Activated T-cell treated with anti-CD3 and anti-CD28 coated beads, Interleukin-2, amount 50 U/mL, for 1 hour (primary cell): Measurements from ENCODE around the gene CDK18.
"Not testable (repeated sequence)": the region's sequence is repeated elsewhere in the genome, so short reads cannot be mapped to it uniquely, and the experiment has no call there.

Source experiments
- DNase-seq: peaks from one replicate; pipeline ENCODE4 v3.0.0-alpha.2; 2020

Gene CDK18

GRCh38 chr1:205481629-205482151 is 22.8 kb upstream of the CDK18 start:
- DNase-seq = peak; percentile 35

- not testable (repeated sequence) for DNase-seq
Measured at GRCh38 chr1:205482587-205482986, 21.9 kb upstream of the CDK18 start.

GRCh38 chr1:205483372-205483771 is 21.1 kb upstream of the CDK18 start:
- DNase-seq = no peak

- DNase-seq = peak; percentile 67
Measured at GRCh38 chr1:205484985-205485967, 19.2 kb upstream of the CDK18 start.

GRCh38 chr1:205486258-205486657 is 18.2 kb upstream of the CDK18 start:
- DNase-seq = no peak

- DNase-seq = peak; percentile 49
Measured at GRCh38 chr1:205488074-205488723, 16.3 kb upstream of the CDK18 start.

- no peak for DNase-seq
Measured at GRCh38 chr1:205491794-205492193, 12.7 kb upstream of the CDK18 start.

GRCh38 chr1:205492201-205492667 is 12.2 kb upstream of the CDK18 start:
- DNase-seq = no peak

GRCh38 chr1:205492774-205493173 is 11.7 kb upstream of the CDK18 start:
- no peak for DNase-seq

- DNase-seq = no peak
Measured at GRCh38 chr1:205493241-205494085, 11.0 kb upstream of the CDK18 start.

- DNase-seq = no peak
Measured at GRCh38 chr1:205494115-205494514, 10.4 kb upstream of the CDK18 start.

- no peak for DNase-seq
Measured at GRCh38 chr1:205495237-205495823, 9.1 kb upstream of the CDK18 start.

GRCh38 chr1:205496661-205497060 is 7.8 kb upstream of the CDK18 start:
- no peak for DNase-seq

GRCh38 chr1:205497351-205497750 is 7.1 kb upstream of the CDK18 start:
- no peak for DNase-seq

- DNase-seq = no peak
Measured at GRCh38 chr1:205499789-205500188, 4.7 kb upstream of the CDK18 start.

GRCh38 chr1:205500240-205501233 is 3.9 kb upstream of the CDK18 start:
- no peak for DNase-seq

GRCh38 chr1:205502111-205502810 is 2.2 kb upstream of the CDK18 start:
- DNase-seq = no peak

- DNase-seq = no peak
Measured at GRCh38 chr1:205502992-205503391, 1.5 kb upstream of the CDK18 start.

- DNase-seq = no peak
Measured at GRCh38 chr1:205505076-205505729, 734 bp downstream of the CDK18 start.

GRCh38 chr1:205505791-205506190 is 1.3 kb downstream of the CDK18 start:
- DNase-seq = no peak
